Thyroid gland (tissue), 4 donors: ENCODE results near the gene ARHGEF11. TPM values are rescaled to one million over a fixed set of nuclear protein-coding genes. Genes with fewer than 3 reads are reported as not detected.
"Not testable (repeated sequence)": the region's sequence is repeated elsewhere in the genome, so short reads cannot be mapped to it uniquely, and the experiment has no call there.

Experiments used
- DNase-seq, 2 donors: peaks; one replicate each; pipeline ENCODE4 v3.0.0-alpha.2; 2019
- H3K27ac ChIP-seq, 3 donors: fragments of 200-600 bp; sonication (generic); 1 replicate in 2 of 3; 2 replicates in 1 of 3; pipeline ENCODE4 v1.5.1; 2016 to 2019; ENCODE audit warnings: mild to moderate bottlenecking in 1 of 3, moderate library complexity in 1 of 3
- H3K27me3 ChIP-seq: fragments of 200-600 bp; sonication (generic); one replicate; pipeline ENCODE4 v1.5.1; 2019
- H3K36me3 ChIP-seq, 2 donors: fragments of 200-600 bp; sonication (generic); one replicate each; pipeline ENCODE4 v1.5.1; 2016 to 2019
- H3K4me1 ChIP-seq, 2 donors: fragments of 200-600 bp; sonication (generic); one replicate each; pipeline ENCODE4 v1.5.1; 2017 to 2019
- H3K4me3 ChIP-seq, 3 donors: fragments of 200-600 bp; sonication (generic); replicated peaks in 1 of 3; 1 replicate in 2 of 3; 2 replicates in 1 of 3; pipeline ENCODE4 v1.5.1; 2016; ENCODE audit warnings: mild to moderate bottlenecking in 1 of 3
- H3K9me3 ChIP-seq: fragments of 200-600 bp; sonication (generic); one replicate; pipeline ENCODE4 v1.5.1; 2017
- CTCF ChIP-seq, 6 experiments: fragments of 200-600 bp in 3 of 6; fragments of 450-650 bp in 3 of 6; sonication (generic) in 3 of 6; IDR thresholded peaks; one replicate each; pipeline ENCODE4 v1.5.1; 2016 to 2019; ENCODE audit warnings: antibody characterized with exemption in 6 of 6, mild to moderate bottlenecking in 2 of 6, inconsistent platforms in 1 of 6, moderate library complexity in 1 of 6
- POLR2A ChIP-seq, 2 donors: fragments of 450-650 bp; IDR thresholded peaks; one replicate each; pipeline ENCODE4 v1.6.1; 2017; ENCODE audit warnings: antibody characterized with exemption in 2 of 2, mild to moderate bottlenecking in 2 of 2, moderate library complexity in 1 of 2
- WGBS, 2 donors: methylation state at CpG; one replicate each; pipeline ENCODE4 v1.1.5; 2017; 5-methylcytosine and 5-hydroxymethylcytosine counted together
- intact Hi-C: fragments of 100-400 bp; cut with DNase I; formaldehyde crosslinking; loops from one replicate; pipeline ENCODE4 v1.15.1; 2023
- total RNA-seq, 4 donors: library from RNA; depleted of rRNA; stranded (reverse); fragments of >200 nt; gene quantifications; one replicate each; pipeline ENCODE4 v1.2.3, GENCODE V29; 2016

Gene ARHGEF11
- total RNA-seq, 4 donors from 2014 or later: 31.2 to 56.2 (median 47.4) TPM

DNA sequence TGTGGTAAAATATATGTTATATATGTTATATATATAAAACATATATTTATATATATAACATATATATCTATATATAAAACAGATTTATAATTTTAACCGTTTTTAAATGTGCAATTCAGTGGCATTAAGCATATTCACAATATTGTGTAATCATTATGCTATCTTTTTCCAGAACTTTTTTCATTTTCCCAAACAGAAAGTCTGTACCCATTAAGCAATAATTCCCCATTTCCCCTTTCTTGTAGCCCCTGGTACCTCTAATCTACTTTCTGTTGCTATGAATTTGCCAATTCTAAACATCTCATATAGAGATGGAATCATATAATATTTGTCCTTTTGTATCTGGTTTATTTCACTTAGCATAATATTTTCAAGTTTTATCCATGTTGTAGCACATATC lies 10.7 kb upstream of the ARHGEF11 start:
- Histone ChIP-seq H3K9me3 (no peaks in the 10 kb centered on the region), H3K4me3 (no peak overlapping the region), H3K4me1 (no peaks in the 10 kb centered on the region), H3K27me3 (no peaks in the 10 kb centered on the region), H3K36me3 (no peaks in the 10 kb centered on the region), H3K27ac (no peak overlapping the region)
- WGBS, 2 donors: 77 to 86% methylated on average over 1 of the region's 1 CpG
- TF ChIP-seq CTCF (IDR thresholded peaks at IDR 0.05) (no peak), POLR2A (IDR thresholded peaks at IDR 0.05) (no peak)
- no peak for DNase-seq
- intact Hi-C loops: no loop called here

DNA sequence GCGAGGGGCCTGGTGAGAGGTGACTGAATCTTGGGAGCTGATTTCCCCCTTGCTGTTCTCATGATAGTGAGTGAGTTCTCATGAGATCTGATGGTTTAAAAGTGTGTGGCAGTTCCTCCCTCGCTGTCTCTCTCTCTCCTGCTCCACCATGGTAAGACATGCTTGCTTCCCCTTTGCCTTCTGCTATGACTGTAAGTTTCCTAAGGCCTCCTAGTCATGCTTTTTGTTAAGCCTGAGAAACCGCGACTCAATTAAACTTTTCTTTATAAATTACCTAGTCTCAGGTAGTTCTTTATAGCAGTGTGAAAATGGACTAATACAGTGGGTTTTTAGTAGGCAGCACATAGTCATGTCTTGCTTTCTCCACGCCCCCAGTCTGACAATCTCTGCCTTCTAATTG lies 10.2 kb upstream of the ARHGEF11 start:
- H3K36me3 ChIP-seq, intact Hi-C loops, DNase-seq, H3K9me3 ChIP-seq, H3K27ac ChIP-seq, H3K4me1 ChIP-seq, H3K27me3 ChIP-seq, H3K4me3 ChIP-seq: not testable (repeated sequence)
- WGBS, 2 donors: 90 to 94% methylated on average over 5 of the region's 5 CpGs

DNA sequence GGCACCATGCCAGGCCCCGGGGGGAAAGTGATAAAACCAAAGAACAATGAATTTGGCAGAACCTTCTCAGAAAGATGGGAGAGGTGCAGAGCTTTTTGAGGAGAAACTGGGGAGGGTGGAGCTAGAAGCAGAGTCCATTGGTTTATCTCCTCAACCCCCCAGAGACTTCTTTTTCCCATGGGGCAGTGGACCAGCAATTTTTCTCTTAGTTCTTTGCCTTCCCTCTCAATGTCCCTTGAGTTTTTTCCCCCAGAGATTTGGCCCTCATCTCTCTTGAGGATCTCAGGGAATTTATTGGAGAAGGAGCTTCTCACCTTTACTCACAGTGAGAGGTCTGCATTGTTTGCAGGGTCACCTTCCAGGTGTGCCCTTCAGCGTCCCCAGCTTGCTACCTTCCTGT lies 5.3 kb upstream of the ARHGEF11 start:
- WGBS, 2 donors: 55 to 76% methylated on average over 2 of the region's 2 CpGs
- no peaks in the 10 kb centered on the region for H3K27me3 ChIP-seq

GRCh38 chr1:157047062-157047410 lies 1.5 kb upstream of the ARHGEF11 start:
- no peaks in the 10 kb centered on the region for H3K9me3 ChIP-seq
- intact Hi-C loops: no loop called here
- no peaks in the 10 kb centered on the region for H3K27me3 ChIP-seq
- TF ChIP-seq CTCF (IDR thresholded peaks at IDR 0.05) (no peak), POLR2A (IDR thresholded peaks at IDR 0.05) (no peak)
- no peaks in the 10 kb centered on the region for H3K36me3 ChIP-seq
- H3K4me1 ChIP-seq: peaks cover 25 to 27% of the 10 kb centered on the region in 2 donors
- WGBS, 2 donors: 66 to 72% methylated on average over 2 of the region's 2 CpGs
- no peak overlapping the region for H3K27ac ChIP-seq
- H3K4me3 ChIP-seq: no peak overlapping the region
- DNase-seq: no peak

More for the DNA sequence above, 5.3 kb upstream of the ARHGEF11 start:
- H3K36me3 ChIP-seq: no peaks in the 10 kb centered on the region
- H3K4me1 ChIP-seq: no peaks in the 10 kb centered on the region
- no peaks in the 10 kb centered on the region for H3K9me3 ChIP-seq
- TF ChIP-seq POLR2A (IDR thresholded peaks at IDR 0.05): no peak
- no peak for TF ChIP-seq CTCF (IDR thresholded peaks at IDR 0.05)
- no peak for DNase-seq
- no peak overlapping the region for H3K27ac ChIP-seq
- intact Hi-C loops: no loop called here
- H3K4me3 ChIP-seq: no peak overlapping the region

DNA sequence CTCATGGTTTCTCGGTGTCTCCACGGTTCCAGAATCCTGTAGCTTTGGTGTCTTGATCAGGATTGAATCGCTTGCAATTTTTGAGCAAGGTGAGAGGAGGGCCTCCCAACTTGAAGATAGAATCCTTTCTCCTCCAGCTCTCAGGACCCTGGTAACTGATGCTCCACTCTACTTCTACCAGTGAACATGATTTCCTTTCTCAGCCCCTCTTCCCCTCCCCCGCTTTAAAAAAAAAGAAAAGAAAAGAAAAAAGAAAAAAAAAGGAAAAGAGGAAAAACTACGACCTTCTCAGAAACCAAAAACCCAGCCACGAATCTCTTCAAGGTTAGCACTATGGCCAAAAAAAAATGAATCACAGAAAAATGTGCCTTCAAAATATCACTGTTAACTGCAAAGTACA lies 1.2 kb downstream of the ARHGEF11 start:
- TF ChIP-seq CTCF (IDR thresholded peaks at IDR 0.05) (no peak), POLR2A (IDR thresholded peaks at IDR 0.05) (no peak)
- Histone ChIP-seq H3K27me3 (no peaks in the 10 kb centered on the region), H3K4me1 (peaks cover 33 to 37% of the 10 kb centered on the region in 2 donors), H3K36me3 (no peaks in the 10 kb centered on the region), H3K4me3 (peak overlapping the region in 2 of 3 donors; percentile 2 to 54), H3K9me3 (no peaks in the 10 kb centered on the region), H3K27ac (no peak overlapping the region)
- intact Hi-C loops: no loop called here
- DNase-seq: no peak
- WGBS, 2 donors: 26 to 28% methylated on average over 6 of the region's 6 CpGs

DNA sequence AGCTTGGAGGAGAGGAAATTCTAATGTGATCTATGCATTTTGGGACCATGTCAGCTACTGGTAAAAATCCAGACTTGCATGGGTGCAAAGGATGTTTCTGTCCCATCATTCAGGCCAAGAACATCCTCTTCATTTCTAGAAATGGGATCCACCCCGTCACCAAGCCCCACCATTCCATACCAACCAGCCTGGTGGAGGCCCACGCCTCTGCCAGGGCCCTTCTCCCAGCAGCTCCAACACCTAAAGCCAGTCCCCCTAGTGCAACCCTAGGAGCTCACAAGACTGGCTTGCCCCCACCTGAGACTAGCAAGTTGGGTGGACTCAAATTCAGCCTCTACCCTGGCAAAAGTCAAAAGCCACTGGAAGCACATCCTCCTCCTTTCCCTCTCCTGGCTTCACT lies 1.9 kb downstream of the ARHGEF11 start:
- H3K27ac ChIP-seq: no peak overlapping the region
- WGBS, 2 donors: 64 to 88% methylated on average over 2 of the region's 2 CpGs
- no peak for TF ChIP-seq POLR2A (IDR thresholded peaks at IDR 0.05)
- no peak for TF ChIP-seq CTCF (IDR thresholded peaks at IDR 0.05)
- no peaks in the 10 kb centered on the region for H3K27me3 ChIP-seq
- intact Hi-C loops: no loop called here
- no peaks in the 10 kb centered on the region for H3K36me3 ChIP-seq
- H3K4me3 ChIP-seq: peak overlapping the region in 1 of 3 donors; percentile 54
- H3K9me3 ChIP-seq: no peaks in the 10 kb centered on the region
- no peak for DNase-seq
- peaks cover 33 to 37% of the 10 kb centered on the region in 2 donors for H3K4me1 ChIP-seq
